Kidney capillary endothelial cell (primary cell): ENCODE data around the gene CPA3.

Source experiments
- DNase-seq: peaks from one replicate; pipeline ENCODE4 v3.0.0-alpha.2; 2018; ENCODE audit warnings: low spot score

Gene CPA3

GRCh38 chr3:148916132-148916531 lies 51.0 kb downstream of the CPA3 start:
- no peak for DNase-seq

- no peak for DNase-seq
These were observed 57.4 kb downstream of the CPA3 start for GRCh38 chr3:148922467-148922866.

GRCh38 chr3:148923592-148923991 lies 58.5 kb downstream of the CPA3 start:
- DNase-seq: no peak

GRCh38 chr3:148924562-148924961 lies 59.5 kb downstream of the CPA3 start:
- no peak for DNase-seq

- DNase-seq: no peak
These were observed 60.7 kb downstream of the CPA3 start for GRCh38 chr3:148925845-148926244.

- DNase-seq: no peak
These were observed 65.7 kb downstream of the CPA3 start for GRCh38 chr3:148930752-148931151.

- no peak for DNase-seq
These were observed 66.5 kb downstream of the CPA3 start for GRCh38 chr3:148931574-148931973.

GRCh38 chr3:148932972-148933371 lies 67.9 kb downstream of the CPA3 start:
- DNase-seq: no peak

GRCh38 chr3:148937467-148938255 lies 72.6 kb downstream of the CPA3 start:
- no peak for DNase-seq

- no peak for DNase-seq
These were observed 73.2 kb downstream of the CPA3 start for GRCh38 chr3:148938306-148938705.

- DNase-seq: no peak
These were observed 73.8 kb downstream of the CPA3 start for GRCh38 chr3:148938936-148939335.

GRCh38 chr3:148940983-148941382 lies 75.9 kb downstream of the CPA3 start:
- no peak for DNase-seq

GRCh38 chr3:148943506-148944205 lies 78.6 kb downstream of the CPA3 start:
- peak; percentile 86 for DNase-seq

- DNase-seq: no peak
These were observed 80.0 kb downstream of the CPA3 start for GRCh38 chr3:148945116-148945515.
